Ectodermal cell (in vitro differentiated cells): ENCODE data around the gene SLC38A6.
"Not testable (repeated sequence)": the region's sequence is repeated elsewhere in the genome, so short reads cannot be mapped to it uniquely, and the experiment has no call there.

Experiments
- H3K27ac ChIP-seq: 2 replicates; pipeline ENCODE4 v1.7.0; 2013; ENCODE audit warnings: mild to moderate bottlenecking, low read depth, low read length; ENCODE audit not compliant: insufficient read depth, poor library complexity, severe bottlenecking
- H3K27me3 ChIP-seq: 2 replicates; pipeline ENCODE4 v1.7.0; 2013; ENCODE audit warnings: mild to moderate bottlenecking, low read length; ENCODE audit not compliant: insufficient read depth, control insufficient read depth, poor library complexity, severe bottlenecking
- H3K36me3 ChIP-seq: one replicate; pipeline ENCODE4 v1.7.0; 2013; ENCODE audit warnings: low read length; ENCODE audit not compliant: control insufficient read depth, insufficient read depth
- H3K4me1 ChIP-seq: one replicate; pipeline ENCODE4 v1.7.0; 2013; ENCODE audit warnings: low read length; ENCODE audit not compliant: control insufficient read depth, insufficient read depth
- H3K4me3 ChIP-seq: 2 replicates; pipeline ENCODE4 v1.7.0; 2013; ENCODE audit warnings: low read depth, low read length, control low read depth; ENCODE audit not compliant: insufficient read depth
- H3K9me3 ChIP-seq: 2 replicates; pipeline ENCODE4 v1.7.0; 2013; ENCODE audit warnings: mild to moderate bottlenecking, low read length, moderate library complexity; ENCODE audit not compliant: control insufficient read depth
- WGBS, 2 experiments: methylation state at CpG; one replicate each; pipeline ENCODE4 v1.1.7; 2013; ENCODE audit warnings: missing lambda C conversion rate in 2 of 2; 5-methylcytosine and 5-hydroxymethylcytosine counted together

The SLC38A6 gene

GRCh38 chr14:61043506-61043905, 62.5 kb downstream of the SLC38A6 start:
- WGBS, 2 experiments: 70 to 95% methylated on average over 1 of the region's 1 CpG
- Histone ChIP-seq H3K27me3 (no peaks in the 10 kb centered on the region), H3K27ac (no peak overlapping the region), H3K4me3 (no peak overlapping the region), H3K9me3 (no peaks in the 10 kb centered on the region), H3K4me1 (no peaks in the 10 kb centered on the region), H3K36me3 (no peaks in the 10 kb centered on the region)

GRCh38 chr14:61047021-61047420, 66.0 kb downstream of the SLC38A6 start:
- Histone ChIP-seq H3K27ac (no peak overlapping the region), H3K36me3 (no peaks in the 10 kb centered on the region), H3K27me3 (no peaks in the 10 kb centered on the region), H3K4me1 (peaks cover 6% of the 10 kb centered on the region), H3K9me3 (no peaks in the 10 kb centered on the region), H3K4me3 (no peak overlapping the region)

- no peaks in the 10 kb centered on the region for H3K9me3 ChIP-seq
- no peak overlapping the region for H3K27ac ChIP-seq
- no peaks in the 10 kb centered on the region for H3K27me3 ChIP-seq
- no peak overlapping the region for H3K4me3 ChIP-seq
- H3K36me3 ChIP-seq: no peaks in the 10 kb centered on the region
- H3K4me1 ChIP-seq: peaks cover 6% of the 10 kb centered on the region
Observed at GRCh38 chr14:61048640-61049039, 67.6 kb downstream of the SLC38A6 start.

- Histone ChIP-seq H3K9me3 (no peaks in the 10 kb centered on the region), H3K27me3 (no peaks in the 10 kb centered on the region), H3K36me3 (no peaks in the 10 kb centered on the region), H3K4me3 (no peak overlapping the region), H3K4me1 (peaks cover 6% of the 10 kb centered on the region), H3K27ac (no peak overlapping the region)
- WGBS, 2 experiments: 83 to 100% methylated on average over 1 to 2 of the region's 2 CpGs
Observed at GRCh38 chr14:61050417-61050816, 69.4 kb downstream of the SLC38A6 start.

GRCh38 chr14:61051051-61051450, 70.0 kb downstream of the SLC38A6 start:
- H3K36me3 ChIP-seq: no peaks in the 10 kb centered on the region
- peaks cover 6% of the 10 kb centered on the region for H3K4me1 ChIP-seq
- H3K27ac ChIP-seq: no peak overlapping the region
- H3K27me3 ChIP-seq: no peaks in the 10 kb centered on the region
- H3K9me3 ChIP-seq: no peaks in the 10 kb centered on the region
- no peak overlapping the region for H3K4me3 ChIP-seq
- 88% methylated on average over 1 of the region's 1 CpG; no CpG with 5 or more reads in 1 of the 2 experiments for WGBS, 2 experiments

- WGBS, 2 experiments: 92 to 97% methylated on average over 1 to 2 of the region's 3 CpGs
- H3K36me3 ChIP-seq: no peaks in the 10 kb centered on the region
- no peak overlapping the region for H3K27ac ChIP-seq
- no peaks in the 10 kb centered on the region for H3K27me3 ChIP-seq
- H3K9me3 ChIP-seq: no peaks in the 10 kb centered on the region
- H3K4me1 ChIP-seq: peaks cover 6% of the 10 kb centered on the region
- no peak overlapping the region for H3K4me3 ChIP-seq
Observed at GRCh38 chr14:61051621-61052020, 70.6 kb downstream of the SLC38A6 start.

- H3K36me3 ChIP-seq: no peaks in the 10 kb centered on the region
- H3K27ac ChIP-seq: no peak overlapping the region
- H3K4me3 ChIP-seq: no peak overlapping the region
- WGBS, 2 experiments: 94 to 98% methylated on average over 3 of the region's 3 CpGs
- H3K9me3 ChIP-seq: no peaks in the 10 kb centered on the region
- H3K27me3 ChIP-seq: no peaks in the 10 kb centered on the region
- no peaks in the 10 kb centered on the region for H3K4me1 ChIP-seq
Observed at GRCh38 chr14:61063461-61063860, 82.4 kb downstream of the SLC38A6 start.

- Histone ChIP-seq H3K4me3 (no peak overlapping the region), H3K4me1 (no peaks in the 10 kb centered on the region), H3K9me3 (no peaks in the 10 kb centered on the region), H3K36me3 (no peaks in the 10 kb centered on the region), H3K27me3 (no peaks in the 10 kb centered on the region), H3K27ac (no peak overlapping the region)
- WGBS, 2 experiments: 84 to 95% methylated on average over 2 of the region's 2 CpGs
Observed at GRCh38 chr14:61064210-61064609, 83.2 kb downstream of the SLC38A6 start.

GRCh38 chr14:61064856-61065255, 83.8 kb downstream of the SLC38A6 start:
- Histone ChIP-seq H3K27ac (no peak overlapping the region), H3K4me1 (no peaks in the 10 kb centered on the region), H3K36me3 (no peaks in the 10 kb centered on the region), H3K9me3 (no peaks in the 10 kb centered on the region), H3K27me3 (no peaks in the 10 kb centered on the region), H3K4me3 (no peak overlapping the region)
- WGBS, 2 experiments: 88 to 89% methylated on average over 3 to 4 of the region's 4 CpGs

GRCh38 chr14:61065656-61066055, 84.6 kb downstream of the SLC38A6 start:
- Histone ChIP-seq H3K9me3 (no peaks in the 10 kb centered on the region), H3K36me3 (no peaks in the 10 kb centered on the region), H3K4me1 (no peaks in the 10 kb centered on the region), H3K27me3 (no peaks in the 10 kb centered on the region), H3K27ac (no peak overlapping the region), H3K4me3 (no peak overlapping the region)

- not testable (repeated sequence) for H3K9me3 ChIP-seq, H3K36me3 ChIP-seq, H3K27ac ChIP-seq, H3K4me1 ChIP-seq, H3K4me3 ChIP-seq, H3K27me3 ChIP-seq
Observed at GRCh38 chr14:61072442-61072841, 91.4 kb downstream of the SLC38A6 start.
